Activated CD4-positive, alpha-beta T cell treated with anti-CD3 and anti-CD28 coated beads, Interleukin-2, amount 10 ng/mL, durations not matched to agents 24 days and 14 days (primary cell): ENCODE results near the gene EXOC8. TPM values are rescaled to one million over a fixed set of nuclear protein-coding genes. Genes with fewer than 3 reads are reported as not detected.

Source experiments
- DNase-seq: peaks from one replicate; pipeline ENCODE4 v3.0.0; 2022
- H3K27ac Mint-ChIP-seq: one replicate; pipeline ENCODE4 v1.8.0; 2022; ENCODE audit warnings: mild to moderate bottlenecking, mixed read lengths
- H3K27me3 Mint-ChIP-seq: one replicate; pipeline ENCODE4 v1.8.0; 2022; ENCODE audit warnings: mixed read lengths
- H3K36me3 Mint-ChIP-seq: one replicate; pipeline ENCODE4 v1.8.0; 2022; ENCODE audit warnings: low read depth, mild to moderate bottlenecking, mixed read lengths
- H3K4me1 Mint-ChIP-seq: one replicate; pipeline ENCODE4 v1.8.0; 2021; ENCODE audit warnings: mixed read lengths
- H3K4me3 Mint-ChIP-seq: one replicate; pipeline ENCODE4 v1.8.0; 2022; ENCODE audit warnings: mild to moderate bottlenecking, moderate library complexity, mixed read lengths
- H3K9me3 Mint-ChIP-seq: one replicate; pipeline ENCODE4 v1.8.0; 2021; ENCODE audit warnings: mixed read lengths
- intact Hi-C: fragments of 100-400 bp; cut with micrococcal nuclease; formaldehyde crosslinking; loops from one replicate; pipeline ENCODE4 v1.15.1; 2023
- total RNA-seq: library from RNA; stranded (reverse); gene quantifications from 2 replicates; pipeline ENCODE4 v1.2.3, GENCODE V29; 2022

EXOC8 gene
- total RNA-seq = 12.4 and 13.3 TPM in 2 replicates

GRCh38 chr1:231337472-231338269 lies at the start of gene EXOC8:
EXOC8 (minus strand) TSS chr1:231337852; CDS start chr1:231337745, 107 bp downstream.
- peak within 1 kb of the TSS; percentile 98 for H3K27ac Mint-ChIP-seq
- peak; percentile 100 for DNase-seq
- peak within 1 kb of the TSS; percentile 95 for H3K4me3 Mint-ChIP-seq
- H3K4me1 Mint-ChIP-seq = peaks cover 44% of the 10 kb centered on the region
- intact Hi-C loops = loop anchor here (1.0 to 10.0 kb wide), 7 partner anchors 21 to 695 kb away; partner anchors contain the start of genes ARV1, COG2, EGLN1 and TSNAX
- peaks cover 3% of the 10 kb centered on the region for H3K9me3 Mint-ChIP-seq
- peaks cover 34% of the 10 kb centered on the region for H3K36me3 Mint-ChIP-seq
- peaks cover 3% of the 10 kb centered on the region for H3K27me3 Mint-ChIP-seq

GRCh38 chr1:231386466-231386865 lies 48.8 kb upstream of the EXOC8 start:
- DNase-seq = no peak
- Mint-ChIP-seq H3K27me3 (no peaks in the 10 kb centered on the region), H3K4me1 (peaks cover 32% of the 10 kb centered on the region), H3K9me3 (no peaks in the 10 kb centered on the region), H3K4me3 (no peak overlapping the region), H3K27ac (no peak overlapping the region), H3K36me3 (peaks cover 10% of the 10 kb centered on the region)
- intact Hi-C loops = no loop called here

GRCh38 chr1:231385416-231385748 lies 47.7 kb upstream of the EXOC8 start:
- no peaks in the 10 kb centered on the region for H3K27me3 Mint-ChIP-seq
- no peak for DNase-seq
- peaks cover 9% of the 10 kb centered on the region for H3K36me3 Mint-ChIP-seq

GRCh38 chr1:231384696-231385415 lies 47.2 kb upstream of the EXOC8 start:
- Mint-ChIP-seq H3K9me3 (no peaks in the 10 kb centered on the region), H3K4me1 (peaks cover 22% of the 10 kb centered on the region), H3K4me3 (no peak overlapping the region), H3K27ac (no peak overlapping the region), H3K27me3 (no peaks in the 10 kb centered on the region), H3K36me3 (peaks cover 6% of the 10 kb centered on the region)
- DNase-seq = no peak
- intact Hi-C loops = no loop called here

More at GRCh38 chr1:231385416-231385748, 47.7 kb upstream of the EXOC8 start:
- Mint-ChIP-seq H3K9me3 (no peaks in the 10 kb centered on the region), H3K27ac (no peak overlapping the region), H3K4me1 (peaks cover 26% of the 10 kb centered on the region), H3K4me3 (no peak overlapping the region)
- intact Hi-C loops = no loop called here

GRCh38 chr1:231383159-231383860 lies 45.7 kb upstream of the EXOC8 start:
- no peak for DNase-seq
- peaks cover 22% of the 10 kb centered on the region for H3K4me1 Mint-ChIP-seq
- no peaks in the 10 kb centered on the region for H3K27me3 Mint-ChIP-seq
- intact Hi-C loops = no loop called here
- no peak overlapping the region for H3K4me3 Mint-ChIP-seq
- peaks cover 6% of the 10 kb centered on the region for H3K36me3 Mint-ChIP-seq
- no peaks in the 10 kb centered on the region for H3K9me3 Mint-ChIP-seq
- no peak overlapping the region for H3K27ac Mint-ChIP-seq

GRCh38 chr1:231382426-231382825 lies 44.8 kb upstream of the EXOC8 start:
- no peaks in the 10 kb centered on the region for H3K9me3 Mint-ChIP-seq
- no peaks in the 10 kb centered on the region for H3K27me3 Mint-ChIP-seq
- DNase-seq = no peak
- H3K36me3 Mint-ChIP-seq = no peaks in the 10 kb centered on the region
- intact Hi-C loops = no loop called here
- peaks cover 21% of the 10 kb centered on the region for H3K4me1 Mint-ChIP-seq
- no peak overlapping the region for H3K4me3 Mint-ChIP-seq
- no peak overlapping the region for H3K27ac Mint-ChIP-seq

- no peaks in the 10 kb centered on the region for H3K27me3 Mint-ChIP-seq
- peaks cover 25% of the 10 kb centered on the region for H3K4me1 Mint-ChIP-seq
- no peak for DNase-seq
- intact Hi-C loops = no loop called here
- H3K36me3 Mint-ChIP-seq = no peaks in the 10 kb centered on the region
- no peak overlapping the region for H3K27ac Mint-ChIP-seq
- no peak overlapping the region for H3K4me3 Mint-ChIP-seq
- no peaks in the 10 kb centered on the region for H3K9me3 Mint-ChIP-seq
Measured at GRCh38 chr1:231381729-231382128, 44.1 kb upstream of the EXOC8 start.

GRCh38 chr1:231376875-231377549 lies 39.4 kb upstream of the EXOC8 start:
- Mint-ChIP-seq H3K27me3 (no peaks in the 10 kb centered on the region), H3K9me3 (no peaks in the 10 kb centered on the region), H3K4me1 (peaks cover 28% of the 10 kb centered on the region), H3K4me3 (peak overlapping the region; percentile 17), H3K36me3 (peaks cover 8% of the 10 kb centered on the region), H3K27ac (peak overlapping the region; percentile 76)
- intact Hi-C loops = loop anchor here (1.0 to 2.0 kb wide), 5 partner anchors 13 to 151 kb away; partner anchors contain the start of genes EGLN1 and TSNAX
- DNase-seq = peak; percentile 72

GRCh38 chr1:231376101-231376500 lies 38.4 kb upstream of the EXOC8 start:
- Mint-ChIP-seq H3K36me3 (peaks cover 13% of the 10 kb centered on the region), H3K27me3 (no peaks in the 10 kb centered on the region), H3K27ac (no peak overlapping the region), H3K4me1 (peaks cover 25% of the 10 kb centered on the region), H3K9me3 (no peaks in the 10 kb centered on the region), H3K4me3 (no peak overlapping the region)
- intact Hi-C loops = loop anchor here (2.0 kb wide), 2 partner anchors 13 to 85 kb away; no protein-coding TSS in a partner anchor
- DNase-seq = no peak

GRCh38 chr1:231374394-231374793 lies 36.7 kb upstream of the EXOC8 start:
- Mint-ChIP-seq H3K36me3 (peaks cover 16% of the 10 kb centered on the region), H3K4me1 (peaks cover 22% of the 10 kb centered on the region), H3K9me3 (no peaks in the 10 kb centered on the region), H3K27ac (no peak overlapping the region), H3K27me3 (no peaks in the 10 kb centered on the region), H3K4me3 (no peak overlapping the region)
- no peak for DNase-seq
- intact Hi-C loops = no loop called here

GRCh38 chr1:231372501-231372900 lies 34.8 kb upstream of the EXOC8 start:
- Mint-ChIP-seq H3K4me3 (no peak overlapping the region), H3K9me3 (no peaks in the 10 kb centered on the region), H3K36me3 (peaks cover 25% of the 10 kb centered on the region), H3K27me3 (no peaks in the 10 kb centered on the region), H3K27ac (no peak overlapping the region), H3K4me1 (peaks cover 11% of the 10 kb centered on the region)
- DNase-seq = no peak
- intact Hi-C loops = no loop called here

GRCh38 chr1:231369282-231369681 lies 31.6 kb upstream of the EXOC8 start:
- intact Hi-C loops = no loop called here
- Mint-ChIP-seq H3K27ac (no peak overlapping the region), H3K27me3 (no peaks in the 10 kb centered on the region), H3K4me3 (no peak overlapping the region), H3K36me3 (peaks cover 44% of the 10 kb centered on the region), H3K4me1 (peaks cover 2% of the 10 kb centered on the region), H3K9me3 (no peaks in the 10 kb centered on the region)
- no peak for DNase-seq

- no peak overlapping the region for H3K4me3 Mint-ChIP-seq
- no peaks in the 10 kb centered on the region for H3K27me3 Mint-ChIP-seq
- H3K36me3 Mint-ChIP-seq = peaks cover 50% of the 10 kb centered on the region
- no peaks in the 10 kb centered on the region for H3K9me3 Mint-ChIP-seq
- peaks cover 10% of the 10 kb centered on the region for H3K4me1 Mint-ChIP-seq
- H3K27ac Mint-ChIP-seq = peak overlapping the region; percentile 72
- no peak for DNase-seq
- intact Hi-C loops = no loop called here
Measured at GRCh38 chr1:231364192-231364591, 26.5 kb upstream of the EXOC8 start.
